NCI-H1417 (cell line): ENCODE data around the gene ROR2.

Experiments
- DNase-seq, 3 experiments: peaks; one replicate each; lab custom pipeline; 2025; lab: John Stamatoyannopoulos, UW

ROR2 gene

DNA sequence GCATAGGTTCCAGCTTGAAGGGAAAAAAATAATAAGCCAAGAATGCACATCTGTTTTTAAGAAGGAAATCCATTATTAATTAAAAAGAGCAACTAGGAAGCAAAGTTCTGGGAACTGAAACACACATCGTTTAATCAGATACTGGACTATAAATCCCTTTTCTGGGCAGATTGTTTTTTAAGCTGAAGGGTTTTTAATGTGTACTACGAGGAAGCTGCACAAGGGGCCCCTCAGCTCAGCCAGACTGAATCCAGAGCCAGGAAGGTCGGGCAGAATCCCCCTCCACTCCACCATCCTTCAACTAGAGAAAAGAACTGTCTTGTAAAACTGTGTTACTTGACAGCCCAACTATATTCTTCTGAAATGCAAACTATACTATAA lies 49.2 kb downstream of the ROR2 start:
- no peak for DNase-seq

GRCh38 chr9:91900055-91900796 lies 49.8 kb downstream of the ROR2 start:
- DNase-seq, result peak; percentile 58 to 80 (median 79)

DNA sequence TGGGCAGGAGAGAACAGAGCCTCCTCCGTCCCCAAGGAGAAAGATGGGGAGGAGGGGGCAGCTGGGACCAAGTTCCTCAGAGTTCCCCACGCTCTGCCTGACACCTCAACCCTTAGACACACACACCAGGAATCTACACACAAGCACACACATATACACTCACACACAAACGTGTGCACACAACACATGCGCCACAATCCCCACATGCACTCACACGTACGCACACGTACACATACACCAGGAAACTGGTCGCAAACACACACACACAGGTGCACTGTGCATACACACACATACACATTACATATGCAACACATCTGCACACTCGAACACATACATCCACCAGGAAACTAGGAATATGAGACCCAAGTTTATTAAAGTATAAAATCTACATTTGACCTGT lies 50.4 kb downstream of the ROR2 start:
- DNase-seq, result peak in 1 of 3 experiments; percentile 49

- peak in 1 of 3 experiments; percentile 69 for DNase-seq
Measured at GRCh38 chr9:91899219-91899563, 50.8 kb downstream of the ROR2 start.

GRCh38 chr9:91898451-91899218 lies 51.4 kb downstream of the ROR2 start:
- peak; percentile 87 to 97 (median 90) for DNase-seq

DNA sequence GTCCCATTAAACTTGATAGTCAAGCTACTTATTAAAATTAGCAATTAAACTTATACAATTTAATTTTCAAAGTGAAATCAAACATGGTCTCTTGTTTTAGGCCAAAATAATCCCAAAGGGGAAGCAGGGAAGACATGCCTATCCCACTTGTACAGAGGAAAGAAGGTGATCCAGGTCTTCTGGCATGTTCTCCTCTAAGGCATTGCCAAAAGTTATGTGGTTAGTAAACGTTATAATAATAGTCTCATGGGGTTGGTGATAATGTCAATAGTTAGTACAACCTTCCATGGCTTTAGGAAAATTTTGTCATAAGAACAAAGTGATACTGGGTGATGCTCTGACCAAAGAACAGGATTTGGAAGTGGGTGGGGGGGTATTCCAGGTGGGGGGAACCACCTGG lies 52.8 kb downstream of the ROR2 start:
- no peak for DNase-seq

GRCh38 chr9:91896513-91897121 lies 53.4 kb downstream of the ROR2 start:
- DNase-seq, result peak; percentile 2 to 46 (median 23)

- DNase-seq, result peak in 1 of 3 experiments; percentile 1
Measured at GRCh38 chr9:91896097-91896496, 53.9 kb downstream of the ROR2 start.

DNA sequence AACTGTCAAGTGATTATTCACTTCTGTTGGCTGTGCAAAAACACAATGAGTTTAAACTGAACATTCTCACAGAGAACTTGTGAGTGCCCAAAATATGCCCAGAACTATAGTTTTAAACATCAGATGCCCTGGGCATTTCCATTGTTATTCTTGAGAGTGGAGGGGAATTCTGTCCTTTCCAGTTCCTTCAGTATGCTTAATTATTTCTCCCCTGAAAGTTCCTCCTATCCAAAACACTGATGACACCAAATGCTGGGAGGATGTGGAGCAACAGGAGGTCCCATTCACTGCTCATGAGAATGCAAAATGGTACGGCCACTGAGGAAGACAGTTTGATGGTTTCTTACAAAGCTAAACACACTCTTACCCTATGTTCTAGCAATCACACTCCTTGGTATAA lies 55.5 kb downstream of the ROR2 start:
- no peak for DNase-seq

GRCh38 chr9:91894023-91894422 lies 56.0 kb downstream of the ROR2 start:
- DNase-seq, result no peak

- no peak for DNase-seq
Measured at GRCh38 chr9:91891915-91892314, 58.1 kb downstream of the ROR2 start.

DNA sequence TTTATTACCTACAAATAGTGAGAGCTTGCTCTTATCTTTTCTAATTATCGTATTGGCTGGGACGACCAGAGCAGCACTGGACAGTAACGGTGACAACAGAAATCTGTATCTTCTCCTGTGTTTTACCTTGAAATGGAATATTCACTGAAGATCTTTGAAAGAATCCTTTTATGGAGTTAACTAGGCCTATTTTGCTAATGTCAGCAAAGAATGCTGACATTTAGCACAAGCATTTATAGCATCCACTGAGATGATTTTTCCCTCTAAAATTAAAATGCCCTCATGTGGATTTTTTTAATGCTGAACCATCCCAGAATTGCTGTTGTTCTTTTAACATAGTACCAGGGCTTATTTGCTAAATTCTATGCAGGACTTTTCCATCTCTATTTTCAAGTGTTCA lies 59.4 kb downstream of the ROR2 start:
- no peak for DNase-seq

- no peak for DNase-seq
Measured at GRCh38 chr9:91889161-91889911, 60.7 kb downstream of the ROR2 start.

DNA sequence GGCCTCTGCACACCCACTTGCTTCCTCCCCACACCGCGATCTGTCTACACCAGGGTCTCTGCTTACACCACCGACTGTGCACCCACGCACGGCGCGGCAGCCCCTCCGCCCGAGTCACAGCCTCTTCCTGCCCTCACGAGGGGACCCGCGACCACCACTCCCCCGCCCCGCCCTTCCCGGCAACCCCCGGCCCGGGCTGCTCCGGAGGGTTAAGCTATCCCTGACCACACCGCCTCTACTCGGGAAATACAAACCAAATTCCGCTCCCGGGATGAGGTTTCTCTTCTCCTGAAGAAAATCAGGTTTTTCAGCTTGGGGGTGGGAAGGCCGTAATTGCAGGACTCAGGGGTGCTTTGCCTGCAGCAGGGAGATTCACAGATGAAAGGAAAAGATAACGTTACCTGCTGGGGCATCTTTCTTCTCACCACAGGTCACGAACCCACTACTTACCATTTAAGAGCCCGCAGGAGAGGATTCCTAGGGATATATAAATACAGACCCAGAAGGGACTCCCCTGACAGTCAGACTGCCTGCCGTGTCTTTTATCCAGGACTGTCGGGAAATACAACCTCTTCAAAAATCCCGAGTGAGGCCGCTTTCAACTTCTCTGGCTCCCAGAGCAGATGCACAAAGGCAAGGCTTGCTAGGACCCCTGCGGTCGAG lies 63.5 kb downstream of the ROR2 start:
- no peak for DNase-seq

DNA sequence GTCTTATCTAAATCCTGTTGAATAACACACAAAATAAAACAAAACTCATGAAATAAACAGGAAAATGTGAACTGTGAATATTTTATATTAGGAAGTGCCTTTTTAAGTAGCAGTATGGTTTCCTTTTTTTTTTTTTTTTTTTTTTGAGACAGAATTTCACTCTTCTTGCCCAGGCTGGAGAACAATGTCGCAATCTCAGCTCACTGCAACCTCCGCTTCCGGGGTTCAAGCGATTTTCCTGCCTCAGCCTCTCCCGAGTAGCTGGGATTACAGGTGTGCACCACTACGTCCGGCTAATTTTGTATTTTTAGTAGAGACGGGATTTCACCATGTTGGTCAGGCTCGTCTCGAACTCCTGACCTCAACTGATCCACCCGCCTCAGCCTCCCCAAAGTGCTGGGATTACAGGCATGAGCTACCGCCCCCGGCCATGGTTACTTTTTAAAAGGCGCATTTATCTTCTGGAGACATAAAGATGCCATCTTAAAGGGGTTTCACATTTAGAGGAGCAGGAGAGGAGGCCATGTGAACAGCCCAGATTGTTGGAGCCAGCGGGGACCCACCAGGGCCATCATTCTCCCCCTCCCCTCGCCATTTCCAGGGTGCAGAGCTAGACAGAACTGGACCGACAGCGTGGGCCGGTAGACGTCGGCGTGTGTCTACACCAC lies 64.1 kb downstream of the ROR2 start:
- no peak for DNase-seq

- no peak for DNase-seq
Measured at GRCh38 chr9:91884696-91885687, 65.0 kb downstream of the ROR2 start.

DNA sequence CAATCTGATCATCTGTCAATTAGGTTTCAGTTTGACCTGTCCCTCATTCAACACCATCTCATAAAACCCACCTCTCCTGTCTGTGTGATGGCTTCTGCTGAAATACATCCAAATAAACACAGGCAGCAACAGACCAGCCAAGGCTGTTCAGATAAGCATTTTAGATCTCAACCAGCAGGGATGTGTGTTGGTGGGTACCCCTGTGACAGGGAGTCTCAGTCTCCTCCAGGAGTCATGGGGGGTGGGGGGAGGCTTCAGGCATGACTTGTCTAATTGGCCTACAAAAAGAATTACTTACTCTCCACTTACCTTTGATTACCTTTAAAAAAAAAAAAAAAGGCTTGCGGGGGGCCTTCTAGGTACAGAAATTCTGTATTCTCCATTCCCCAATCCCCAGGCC lies 65.9 kb downstream of the ROR2 start:
- DNase-seq, result no peak

DNA sequence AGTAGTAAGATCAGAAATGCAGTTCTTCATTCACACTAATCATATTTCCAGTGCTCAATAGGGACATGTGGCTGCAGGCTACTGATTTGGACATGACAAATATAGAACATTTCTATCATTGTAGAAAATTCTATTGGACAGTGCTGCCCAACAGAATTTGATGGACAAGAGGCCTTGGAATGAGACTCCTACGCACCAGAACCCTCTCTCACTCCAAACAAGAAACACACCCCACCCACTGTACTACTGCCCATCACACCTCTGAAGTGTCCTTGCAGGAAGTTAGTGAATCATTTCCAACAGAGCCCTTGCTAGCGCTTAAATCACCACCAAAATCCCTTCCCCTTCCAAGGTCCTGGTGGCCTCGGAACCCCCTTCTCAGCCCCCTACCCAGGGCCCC lies 66.5 kb downstream of the ROR2 start:
- no peak for DNase-seq

- DNase-seq, result peak in 2 of 3 experiments; percentile 7 to 55
Measured at GRCh38 chr9:91882627-91883026, 67.4 kb downstream of the ROR2 start.

DNA sequence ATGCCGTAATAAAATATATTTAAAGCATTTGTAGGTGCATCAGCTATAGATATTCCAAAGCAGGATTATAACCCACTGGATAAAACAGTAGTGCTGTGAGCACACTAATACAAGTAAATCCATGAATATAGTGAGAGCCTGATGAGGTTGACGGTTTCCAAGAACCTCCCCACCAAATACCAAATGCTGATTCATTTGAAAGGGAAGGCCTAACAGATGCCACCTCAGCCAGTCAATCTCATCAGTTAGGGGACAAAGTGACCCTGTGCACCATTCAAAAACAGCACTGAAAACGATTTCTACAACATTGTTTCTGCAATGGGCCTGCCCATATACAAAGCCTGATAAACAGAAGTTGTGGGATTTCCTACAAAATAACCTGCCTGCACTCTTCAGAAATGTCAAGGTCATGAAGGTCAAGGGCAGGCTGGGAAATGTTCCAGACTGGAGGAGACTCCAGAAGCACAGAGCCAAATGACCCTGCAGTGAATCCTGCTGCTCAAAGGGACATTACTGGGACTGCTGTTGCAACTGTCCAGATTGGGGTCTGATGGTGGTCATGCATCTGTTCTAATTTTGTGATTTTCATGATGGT lies 69.6 kb downstream of the ROR2 start:
- no peak for DNase-seq
